HCT116 (cell line): Measurements from ENCODE around the gene ZNF785. TPM values are rescaled to one million over a fixed set of nuclear protein-coding genes. Genes with fewer than 3 reads are reported as not detected.

Source experiments
- ATAC-seq: fragments of 200-7000 bp; cut with Tn5 transposase; 2 replicates; pipeline ENCODE4 v1.9.1; 2020; ENCODE audit warnings: mild to moderate bottlenecking, moderate library complexity
- BruUV-seq: library from RNA; stranded (reverse); fragments of 400-500 nt; replicated peaks from 2 replicates; lab custom pipeline; 2021; lab: Mats Ljungman, UMichigan
- CTCF ChIA-PET: fragments of 300-600 bp; sonication (Branson Sonifier 250); formaldehyde crosslinking; loops from one replicate; lab custom pipeline; 2021; ENCODE audit warnings: antibody characterized with exemption; lab: Charles Lee
- POLR2A ChIA-PET: fragments of 300-600, 350-600 bp; sonication (Branson Sonifier 250); formaldehyde crosslinking; loops from one replicate; lab custom pipeline; 2021; ENCODE audit warnings: antibody characterized with exemption; lab: Charles Lee
- RAD21 ChIA-PET, 2 experiments: fragments of 300-600 bp; sonication (Branson Sonifier 250); formaldehyde crosslinking; loops; one replicate each; lab custom pipeline; 2023; ENCODE audit warnings: low total read pairs in 2 of 2; ENCODE audit not compliant: uncharacterized antibody in 2 of 2, unreplicated experiment in 2 of 2, low non-redundant PET in 1 of 2; lab: Charles Lee
- DNase-seq: peaks from one replicate; pipeline ENCODE4 v3.0.0-alpha.2; 2010; ENCODE audit warnings: low read depth, low spot score
- H2AFZ ChIP-seq: fragments of 200-600 bp; shearing (Covaris generic), sonication (generic); 2 replicates; pipeline ENCODE4 v1.6.1; 2017; ENCODE audit warnings: low read depth, mixed run types, mixed read lengths, antibody characterized with exemption, low read length; ENCODE audit not compliant: poor library complexity, severe bottlenecking
- H3K27ac ChIP-seq: 2 replicates; pipeline ENCODE4 v1.5.1; 2012; ENCODE audit warnings: low read depth, low read length
- H3K27me3 ChIP-seq: fragments of 200-600 bp; sonication (generic); 2 replicates; pipeline ENCODE4 v1.6.1; 2016; ENCODE audit warnings: mixed run types, low read length, mixed read lengths; ENCODE audit not compliant: insufficient read depth
- H3K36me3 ChIP-seq, 2 experiments: fragments of 200-500 bp in 1 of 2; fragments of 200-600 bp in 1 of 2; sonication (Bioruptor generic) in 1 of 2; sonication (generic) in 1 of 2; 2 replicates each; pipeline versions ENCODE4 v1.5.1 to v1.6.1; 2014 to 2016; ENCODE audit warnings: low read length in 2 of 2, inconsistent platforms in 1 of 2, mixed read lengths in 1 of 2, mixed run types in 1 of 2; ENCODE audit not compliant: insufficient read depth in 2 of 2, control insufficient read depth in 1 of 2
- H3K4me1 ChIP-seq, 2 experiments: fragments of 200-600 bp in 1 of 2; sonication (generic) in 1 of 2; 2 replicates each; pipeline versions ENCODE4 v1.5.1 to v1.6.1; 2012 to 2017; ENCODE audit warnings: low read length in 2 of 2, inconsistent platforms in 1 of 2, mild to moderate bottlenecking in 1 of 2, mixed read lengths in 1 of 2, mixed run types in 1 of 2, moderate library complexity in 1 of 2; ENCODE audit not compliant: insufficient read depth in 2 of 2, control insufficient read depth in 1 of 2
- H3K4me2 ChIP-seq: fragments of 200-600 bp; sonication (generic); 2 replicates; pipeline ENCODE4 v1.6.1; 2017; ENCODE audit warnings: mixed run types, low read length, mixed read lengths
- H3K4me3 ChIP-seq, 2 experiments: fragments of 200-600 bp in 1 of 2; sonication (generic) in 1 of 2; replicated peaks in 1 of 2; 2 replicates each; pipeline ENCODE4 v1.5.1; 2011 to 2016; ENCODE audit warnings: low read length in 2 of 2, control low read depth in 1 of 2, low read depth in 1 of 2, mild to moderate bottlenecking in 1 of 2, mixed read lengths in 1 of 2, mixed run types in 1 of 2
- H3K79me2 ChIP-seq: fragments of 200-600 bp; sonication (generic); 2 replicates; pipeline ENCODE4 v1.6.1; 2017; ENCODE audit warnings: mild to moderate bottlenecking, mixed run types, low read length, moderate library complexity, mixed read lengths; ENCODE audit not compliant: insufficient read depth
- H3K9ac ChIP-seq: fragments of 200-600 bp; sonication (generic); 2 replicates; pipeline ENCODE4 v1.6.1; 2016; ENCODE audit warnings: low read length, mixed read lengths
- H3K9me2 ChIP-seq: fragments of 200-600 bp; sonication (generic), shearing (Covaris generic); 2 replicates; pipeline ENCODE4 v1.6.1; 2017; ENCODE audit warnings: mixed run types, mild to moderate bottlenecking, moderate library complexity; ENCODE audit not compliant: insufficient read depth
- H3K9me3 ChIP-seq, 2 experiments: fragments of 200-500 bp in 1 of 2; fragments of 200-600 bp in 1 of 2; sonication (Bioruptor generic) in 1 of 2; sonication (generic) in 1 of 2; 2 replicates each; pipeline ENCODE4 v1.6.1; 2014 to 2017; ENCODE audit warnings: low read length in 2 of 2, mixed read lengths in 2 of 2, inconsistent platforms in 1 of 2, low read depth in 1 of 2, mild to moderate bottlenecking in 1 of 2, mixed run types in 1 of 2, moderate library complexity in 1 of 2; ENCODE audit not compliant: control insufficient read depth in 1 of 2, insufficient read depth in 1 of 2
- H4K20me1 ChIP-seq: fragments of 200-600 bp; sonication (generic), shearing (Covaris generic); 2 replicates; pipeline ENCODE4 v1.6.1; 2017; ENCODE audit warnings: mixed run types, mild to moderate bottlenecking, moderate library complexity; ENCODE audit not compliant: insufficient read depth
- CBX3 ChIP-seq: IDR thresholded peaks from 2 replicates; pipeline ENCODE4 v1.6.1; 2012; ENCODE audit warnings: low read depth
- CEBPB ChIP-seq: IDR thresholded peaks from 2 replicates; pipeline ENCODE4 v1.6.1; 2012; ENCODE audit warnings: low read depth
- EGR1 ChIP-seq: IDR thresholded peaks from 2 replicates; pipeline ENCODE4 v1.6.1; 2012; ENCODE audit warnings: low read depth
- ELF1 ChIP-seq: IDR thresholded peaks from 2 replicates; pipeline ENCODE4 v1.6.1; 2012; ENCODE audit warnings: low read depth, borderline replicate concordance
- EZH2phosphoT487 ChIP-seq: fragments of 200-600 bp; IDR thresholded peaks from 2 replicates; pipeline ENCODE4 v1.6.1; 2018; ENCODE audit warnings: antibody characterized with exemption, borderline replicate concordance
- POLR2A ChIP-seq: IDR thresholded peaks from 2 replicates; pipeline ENCODE4 v1.7.0; 2011; ENCODE audit warnings: borderline replicate concordance; ENCODE audit not compliant: insufficient read depth, insufficient read length; ENCODE audit errors: extremely low read depth
- SRF ChIP-seq: IDR thresholded peaks from 2 replicates; pipeline ENCODE4 v1.6.1; 2012; ENCODE audit warnings: low read depth
- intact Hi-C: fragments of 100-400 bp; cut with micrococcal nuclease; formaldehyde crosslinking; loops from 2 replicates; pipeline ENCODE4 v1.10.0; 2022
- total RNA-seq: library from RNA; stranded (reverse); gene quantifications from one replicate; pipeline ENCODE4 v1.2.1, GENCODE V29; 2021; ENCODE audit not compliant: unreplicated experiment
- TF ChIP-seq, protein P1 (sequence below): IDR thresholded peaks from 2 replicates; pipeline ENCODE4 v1.6.1; 2011; ENCODE audit warnings: mild to moderate bottlenecking, low read length, moderate library complexity; ENCODE audit not compliant: insufficient replicate concordance; ENCODE audit errors: extremely low read depth
- TF ChIP-seq, protein P2 (sequence below): IDR thresholded peaks from 2 replicates; pipeline ENCODE4 v1.6.1; 2012
- TF ChIP-seq, protein P3 (sequence below): IDR thresholded peaks from 2 replicates; pipeline ENCODE4 v1.6.1; 2012

The ZNF785 gene
- total RNA-seq, 1 experiment from 2014 or later: 0.15 TPM

DNA sequence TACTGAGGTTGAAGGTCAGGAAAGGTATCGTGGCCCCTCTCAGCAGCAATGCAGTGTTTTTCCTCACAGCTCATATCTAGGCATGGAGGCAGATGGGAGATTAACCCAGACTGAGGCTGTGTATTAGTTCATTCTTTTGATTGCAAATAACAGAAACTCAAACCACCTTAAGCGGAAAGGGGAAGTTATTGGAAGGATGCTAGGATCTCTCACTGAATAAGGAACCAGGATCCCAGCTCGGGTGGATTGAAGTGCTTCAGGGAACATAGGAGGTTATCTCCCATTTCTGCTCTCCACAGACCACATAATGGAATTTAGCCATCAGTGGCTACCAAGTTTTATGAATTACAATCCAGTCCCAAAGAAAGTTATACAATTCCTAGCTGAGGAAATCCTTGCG, 16.5 kb upstream of the ZNF785 start (continued):
- TF ChIP-seq, protein P1, sequence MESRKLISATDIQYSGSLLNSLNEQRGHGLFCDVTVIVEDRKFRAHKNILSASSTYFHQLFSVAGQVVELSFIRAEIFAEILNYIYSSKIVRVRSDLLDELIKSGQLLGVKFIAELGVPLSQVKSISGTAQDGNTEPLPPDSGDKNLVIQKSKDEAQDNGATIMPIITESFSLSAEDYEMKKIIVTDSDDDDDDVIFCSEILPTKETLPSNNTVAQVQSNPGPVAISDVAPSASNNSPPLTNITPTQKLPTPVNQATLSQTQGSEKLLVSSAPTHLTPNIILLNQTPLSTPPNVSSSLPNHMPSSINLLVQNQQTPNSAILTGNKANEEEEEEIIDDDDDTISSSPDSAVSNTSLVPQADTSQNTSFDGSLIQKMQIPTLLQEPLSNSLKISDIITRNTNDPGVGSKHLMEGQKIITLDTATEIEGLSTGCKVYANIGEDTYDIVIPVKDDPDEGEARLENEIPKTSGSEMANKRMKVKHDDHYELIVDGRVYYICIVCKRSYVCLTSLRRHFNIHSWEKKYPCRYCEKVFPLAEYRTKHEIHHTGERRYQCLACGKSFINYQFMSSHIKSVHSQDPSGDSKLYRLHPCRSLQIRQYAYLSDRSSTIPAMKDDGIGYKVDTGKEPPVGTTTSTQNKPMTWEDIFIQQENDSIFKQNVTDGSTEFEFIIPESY: no peak
- TF ChIP-seq CBX3 (no peak), EZH2phosphoT487 (no peak), SRF (no peak), POLR2A (no peak), ELF1 (no peak)
- TF ChIP-seq, protein P2, sequence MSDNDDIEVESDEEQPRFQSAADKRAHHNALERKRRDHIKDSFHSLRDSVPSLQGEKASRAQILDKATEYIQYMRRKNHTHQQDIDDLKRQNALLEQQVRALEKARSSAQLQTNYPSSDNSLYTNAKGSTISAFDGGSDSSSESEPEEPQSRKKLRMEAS: no peak
- TF ChIP-seq, protein P3, sequence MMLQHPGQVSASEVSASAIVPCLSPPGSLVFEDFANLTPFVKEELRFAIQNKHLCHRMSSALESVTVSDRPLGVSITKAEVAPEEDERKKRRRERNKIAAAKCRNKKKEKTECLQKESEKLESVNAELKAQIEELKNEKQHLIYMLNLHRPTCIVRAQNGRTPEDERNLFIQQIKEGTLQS: no peak
- TF ChIP-seq, all 23 proteins: peak for 0

DNA sequence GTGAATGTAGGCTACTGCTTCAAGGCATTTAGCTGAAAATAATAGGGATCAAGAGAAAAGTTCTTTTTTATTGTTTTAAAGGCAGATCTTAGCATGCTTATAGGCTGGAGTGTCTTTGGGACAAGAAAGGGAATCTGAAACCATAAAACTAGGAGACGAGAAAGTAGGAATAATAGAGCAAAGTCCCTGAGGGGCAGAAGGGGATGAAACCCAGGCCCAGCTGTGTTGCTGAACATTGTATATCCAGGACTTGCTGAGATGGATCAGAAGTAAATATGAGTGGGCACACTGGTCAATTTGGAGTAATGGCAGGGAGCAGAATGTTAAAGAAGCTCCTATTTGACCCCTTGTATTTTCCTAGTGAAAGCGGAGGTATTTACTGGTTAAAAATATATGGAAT, 15.4 kb upstream of the ZNF785 start:
- POLR2A ChIA-PET: interaction anchor here (3.4 kb wide), 1 partner anchor 9 kb away, joined by 14 read pairs; the partner anchor contains the start of gene ZNF689
- CTCF ChIA-PET: interaction anchor here (1.5 to 2.4 kb wide), 2 partner anchors 15 to 171 kb away, joined by 3 to 8 read pairs; partner anchors contain the start of gene DCTPP1

More for the DNA sequence above, 15.4 kb upstream of the ZNF785 start:
- no peaks in the 10 kb centered on the region for H3K9me2 ChIP-seq
- no peaks in the 10 kb centered on the region for H3K27me3 ChIP-seq
- H3K9me3 ChIP-seq: no peaks in the 10 kb centered on the region
- H3K9ac ChIP-seq: no peak overlapping the region
- intact Hi-C loops: no loop called here
- H3K4me1 ChIP-seq: peaks cover 0 to 5% of the 10 kb centered on the region in 2 experiments; a peak in 3 of 4 replicates
- TF ChIP-seq CEBPB: no peak
- no peak for TF ChIP-seq EGR1
- no peak overlapping the region for H3K4me2 ChIP-seq
- DNase-seq: no peak
- H2AFZ ChIP-seq: no peak overlapping the region
- no peak overlapping the region for H3K27ac ChIP-seq
- no peak overlapping the region for H3K4me3 ChIP-seq
- RAD21 ChIA-PET: no interaction called here
- peaks cover 12 to 14% of the 10 kb centered on the region in 2 experiments; a peak in 3 of 4 replicates for H3K36me3 ChIP-seq
- ATAC-seq: no peak
- no peaks in the 10 kb centered on the region for H4K20me1 ChIP-seq
- no peaks in the 10 kb centered on the region for H3K79me2 ChIP-seq
- BruUV-seq: no TSS peak
